Measurements from ENCODE around the gene SEMA4D.

Gene SEMA4D

DNA sequence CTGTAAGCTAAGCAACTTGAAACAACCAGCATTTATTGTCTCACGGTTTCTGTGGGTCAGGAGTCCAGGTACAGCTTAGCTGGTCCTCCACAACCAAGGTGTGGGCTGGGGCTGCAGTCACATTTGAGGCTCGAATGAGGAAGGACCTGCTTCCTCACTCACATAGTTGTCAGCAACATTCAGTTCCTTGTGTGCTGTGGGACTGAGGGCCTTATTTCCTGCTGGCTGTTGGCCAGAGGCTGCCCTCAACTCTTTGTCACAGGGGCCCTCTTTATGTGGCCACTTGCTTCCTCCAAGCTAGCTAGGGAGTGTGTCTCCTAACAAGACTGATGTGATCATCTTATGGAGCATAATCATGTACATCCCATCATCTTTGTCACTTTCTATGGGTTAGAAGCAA, 29.2 kb upstream of the SEMA4D start:
- DNase-seq, result peak; percentile 90

DNA sequence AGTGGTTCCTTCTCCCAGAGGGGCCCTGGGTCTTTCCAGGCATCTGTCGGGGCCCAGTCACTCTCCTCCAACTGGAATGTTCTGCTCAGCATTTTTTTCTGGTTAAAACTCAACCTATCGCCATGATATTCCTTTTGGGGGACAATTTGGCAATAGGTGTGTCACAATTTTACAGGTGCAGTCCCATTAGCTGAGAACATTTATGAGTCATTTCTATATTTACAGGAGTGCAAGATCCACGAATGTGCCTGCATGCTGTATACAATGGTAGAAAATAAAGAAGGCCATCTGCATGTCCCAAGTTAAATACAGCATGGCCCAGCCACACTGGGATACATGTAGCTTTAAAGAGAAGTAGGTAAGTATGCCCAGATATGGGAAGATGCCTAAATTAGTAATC, 28.8 kb upstream of the SEMA4D start:
- no peak for DNase-seq

DNA sequence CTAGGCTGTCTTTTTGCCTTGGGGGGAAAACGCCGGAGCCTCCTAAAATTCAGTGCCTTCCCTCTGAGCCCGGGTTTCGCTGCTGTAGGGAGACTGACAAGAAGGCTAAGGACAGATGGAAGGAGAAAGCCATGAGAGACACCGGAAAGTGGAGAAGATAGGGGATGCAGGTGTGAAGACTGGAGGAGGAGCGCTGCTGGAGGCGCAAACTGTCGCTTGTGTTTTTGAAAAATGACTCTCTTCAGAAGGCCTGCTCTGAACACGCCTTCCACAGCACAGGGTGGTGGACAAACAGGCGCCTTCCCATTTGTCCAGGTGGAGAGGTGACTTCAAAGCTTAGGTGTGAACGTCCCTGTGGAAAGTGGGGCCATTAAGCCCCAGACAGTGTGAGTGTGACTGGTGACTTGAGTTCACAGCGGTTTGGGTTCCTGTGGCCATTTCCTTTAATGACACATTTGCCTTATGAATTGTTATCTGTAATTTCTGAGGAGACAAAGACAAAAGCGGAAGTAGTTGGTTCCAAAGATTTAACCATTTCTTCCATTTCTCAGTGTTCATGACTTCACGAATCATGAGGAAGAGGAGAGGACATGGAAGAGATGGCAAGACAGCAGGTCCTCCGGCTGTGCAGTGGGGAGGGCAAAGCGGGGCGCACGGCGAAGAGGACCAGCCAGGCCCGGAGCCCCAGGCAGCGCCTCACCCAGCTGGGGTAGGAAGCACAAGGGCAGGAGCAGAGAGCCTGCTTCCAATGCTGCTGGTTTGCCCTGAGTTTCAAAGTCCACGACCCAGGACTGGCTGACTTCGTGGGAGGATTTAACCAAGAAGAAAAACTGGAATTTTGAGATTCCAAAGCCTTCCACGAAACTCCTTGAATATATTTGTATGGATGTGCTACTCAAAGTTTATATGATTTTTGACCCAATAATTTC, 27.8 kb upstream of the SEMA4D start:
- DNase-seq, result peak; percentile 81

DNA sequence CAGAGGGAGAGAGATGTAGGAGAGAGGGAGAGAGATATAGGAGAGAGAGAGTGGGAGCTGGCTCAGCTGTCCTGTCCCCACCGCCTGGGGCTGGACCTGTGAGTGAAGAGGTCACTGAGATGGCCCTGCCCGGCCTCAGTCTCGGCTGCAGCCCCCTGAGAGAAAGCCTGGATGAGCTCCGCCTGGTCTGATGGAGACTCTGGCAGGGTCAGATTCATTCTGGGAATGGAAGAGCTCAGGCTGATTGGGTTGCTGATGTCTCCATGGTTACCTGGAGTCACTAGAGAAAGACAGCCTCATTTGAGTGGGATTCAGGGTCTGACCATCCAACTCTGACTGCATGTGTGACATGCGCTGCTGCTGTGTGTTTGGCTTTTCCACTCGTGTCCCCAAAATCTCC, 27.1 kb upstream of the SEMA4D start:
- no peak for DNase-seq

DNA sequence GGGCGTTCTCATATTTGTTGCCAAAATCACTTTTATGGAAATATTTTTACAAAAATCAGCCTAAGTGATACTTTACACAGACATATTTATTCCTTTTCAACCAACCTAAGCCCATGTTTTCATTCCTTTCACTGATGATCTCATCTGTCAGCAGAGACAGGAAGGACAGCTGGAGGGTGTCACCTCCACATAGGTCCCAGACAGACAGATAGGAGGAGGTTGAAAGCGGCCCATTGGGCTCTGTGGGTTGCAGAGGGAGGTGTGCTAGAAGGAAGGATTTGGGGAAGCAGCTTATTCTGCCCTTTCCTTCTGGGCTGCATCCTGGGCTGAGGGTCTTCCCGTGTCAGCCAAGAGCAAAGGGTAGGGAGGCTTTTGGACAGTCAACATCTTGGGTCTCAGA, 26.0 kb upstream of the SEMA4D start:
- DNase-seq, result no peak

DNA sequence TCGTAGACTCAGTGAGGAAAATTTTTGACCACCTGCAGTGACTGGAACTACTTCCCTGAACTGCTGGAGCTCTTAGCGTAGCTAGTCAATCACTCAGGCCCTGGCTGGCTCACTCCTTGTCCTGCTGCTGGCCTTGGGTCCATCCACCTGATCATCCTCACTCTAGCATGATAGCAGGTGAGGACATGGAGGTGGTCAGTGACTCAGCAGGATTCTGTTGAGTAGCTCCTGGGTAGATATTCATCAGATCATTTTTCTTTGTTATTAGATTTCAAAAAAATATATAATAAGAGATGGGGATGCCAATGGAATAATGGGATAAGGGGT, 25.0 kb upstream of the SEMA4D start:
- no peak for DNase-seq

DNA sequence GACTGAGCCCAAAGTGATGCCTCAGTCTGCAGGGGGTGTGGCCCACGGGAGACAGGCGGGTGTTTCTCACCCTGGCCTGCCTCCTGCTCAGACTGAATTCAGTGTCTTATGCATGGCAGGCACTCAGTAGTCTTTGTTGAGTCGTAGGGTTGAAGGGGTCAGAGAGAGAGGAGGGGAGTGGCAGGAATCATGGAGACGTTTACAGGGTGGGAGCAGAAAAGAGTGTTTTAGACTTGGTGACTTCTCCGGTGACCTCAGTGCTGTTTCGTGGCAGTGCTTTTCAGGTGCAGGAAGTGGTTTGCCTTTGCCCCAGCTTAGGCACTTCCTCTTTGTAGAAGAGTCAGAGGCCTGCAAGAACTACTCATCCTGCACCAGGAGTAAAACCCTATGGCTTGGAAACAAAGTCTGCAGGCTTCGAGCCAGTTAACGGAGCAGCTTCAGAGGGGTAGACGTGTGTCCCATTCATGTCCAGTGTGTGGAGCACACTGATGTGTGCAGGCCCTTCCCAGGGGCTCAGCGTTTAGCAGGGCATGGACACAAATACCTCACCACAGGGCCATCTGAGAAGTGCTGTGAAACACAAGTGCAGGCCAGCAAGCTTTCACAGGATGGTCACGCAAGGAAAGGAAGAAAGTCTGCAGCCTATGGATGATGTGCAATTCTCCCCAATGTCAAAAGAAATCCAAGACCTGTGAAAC, 24.5 kb upstream of the SEMA4D start:
- DNase-seq, result peak; percentile 83

DNA sequence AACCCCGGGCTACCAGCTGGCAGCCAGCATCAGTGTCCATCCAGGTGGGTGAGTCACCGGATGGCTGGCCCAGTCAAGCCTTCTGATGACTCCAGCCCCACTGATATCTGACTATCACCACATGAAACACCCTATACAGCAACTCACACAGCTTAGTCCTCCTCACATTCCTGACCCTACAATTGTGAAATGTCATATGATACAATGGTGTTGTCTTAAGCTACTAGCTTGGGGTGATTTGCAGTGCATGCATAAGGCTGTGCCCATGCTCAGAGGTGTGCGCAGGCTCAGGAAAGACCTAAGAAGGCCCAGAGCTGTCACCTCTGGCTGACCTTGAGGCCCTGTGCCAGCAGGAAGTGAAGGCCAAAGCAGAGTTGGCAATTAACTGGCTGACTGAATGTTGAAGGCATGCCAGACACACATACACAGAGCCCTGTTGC, 21.5 kb upstream of the SEMA4D start:
- DNase-seq, result no peak

DNA sequence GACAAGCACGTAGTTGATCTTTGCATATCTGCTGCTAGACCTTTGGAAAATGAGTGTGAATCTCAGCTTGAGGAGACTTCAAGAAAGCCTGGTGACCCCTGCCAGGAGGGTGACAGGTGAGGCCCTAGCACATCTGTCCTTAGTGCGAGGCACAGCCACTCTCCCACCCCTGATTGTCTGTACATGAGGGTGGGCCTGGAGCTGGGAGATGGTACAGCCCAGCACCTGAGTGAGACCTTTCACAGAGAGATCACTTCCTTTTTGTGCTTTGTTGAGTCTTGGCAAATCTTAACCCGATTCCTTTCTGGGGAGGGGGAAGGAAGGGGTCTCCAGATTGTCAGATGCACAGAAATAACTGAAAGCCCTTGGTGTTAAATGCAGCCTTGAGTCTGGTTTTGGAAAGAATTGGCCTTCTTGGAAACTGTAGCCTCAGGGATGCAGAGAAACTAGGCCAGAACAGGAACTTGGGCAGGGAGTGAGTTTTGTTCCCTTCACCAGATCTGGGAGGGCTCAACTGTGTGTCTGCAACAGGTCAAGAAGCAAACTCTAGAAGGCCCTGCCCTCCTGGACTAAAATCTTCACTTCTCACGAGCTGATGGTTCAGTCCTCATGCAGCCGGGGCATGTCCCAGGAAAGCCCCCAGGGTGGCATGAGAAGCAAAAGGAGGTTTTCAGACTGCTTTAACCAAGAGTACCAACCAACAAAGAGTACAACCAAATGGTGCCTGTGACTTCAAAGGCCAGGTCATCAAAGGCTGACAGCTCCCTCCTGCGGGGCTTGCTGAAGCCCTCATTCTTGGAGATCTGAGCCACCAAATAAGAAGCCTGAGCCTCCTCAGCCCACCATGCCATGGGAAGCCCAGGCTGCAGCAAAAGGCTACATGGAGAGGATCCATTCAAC, 20.8 kb upstream of the SEMA4D start:
- DNase-seq, result no peak

DNA sequence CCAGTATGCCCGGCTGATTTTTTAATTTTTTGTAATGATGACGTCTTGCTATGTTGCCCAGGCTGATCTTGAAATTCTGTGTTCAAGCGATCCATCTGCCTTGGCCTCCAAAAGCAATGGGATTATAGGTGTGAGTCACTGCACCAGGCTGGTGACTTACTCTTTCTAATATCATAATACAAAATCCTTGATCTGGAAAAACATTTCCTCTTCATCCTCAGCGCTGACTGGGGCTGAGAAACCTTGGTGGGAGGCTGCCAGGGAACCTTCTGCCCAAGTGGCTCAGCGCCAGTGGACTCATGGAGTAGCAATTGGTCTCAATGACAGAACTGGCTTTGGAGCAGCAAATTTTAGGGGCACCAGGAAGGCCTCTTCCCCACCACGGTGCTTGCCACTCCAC, 17.5 kb upstream of the SEMA4D start:
- DNase-seq, result no peak

DNA sequence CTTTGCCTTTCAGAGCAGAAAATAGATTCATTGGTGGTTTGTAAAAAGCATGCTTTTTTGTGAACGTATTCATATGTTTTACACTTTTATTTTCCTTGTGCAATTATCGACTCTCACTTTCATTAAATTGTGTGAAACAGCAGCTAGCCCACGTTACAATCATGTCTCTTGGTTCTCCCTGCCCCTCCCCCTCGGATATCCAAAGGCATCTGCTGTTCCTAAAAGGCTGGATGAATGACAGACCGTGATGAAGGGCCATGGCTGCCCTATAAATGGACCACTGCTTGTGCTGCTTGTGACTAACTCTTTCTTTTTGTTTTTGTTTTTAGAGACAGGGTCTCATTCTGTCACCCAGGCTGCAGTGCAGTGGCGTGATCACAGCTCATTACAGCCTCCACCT, 17.0 kb upstream of the SEMA4D start:
- DNase-seq, result no peak

DNA sequence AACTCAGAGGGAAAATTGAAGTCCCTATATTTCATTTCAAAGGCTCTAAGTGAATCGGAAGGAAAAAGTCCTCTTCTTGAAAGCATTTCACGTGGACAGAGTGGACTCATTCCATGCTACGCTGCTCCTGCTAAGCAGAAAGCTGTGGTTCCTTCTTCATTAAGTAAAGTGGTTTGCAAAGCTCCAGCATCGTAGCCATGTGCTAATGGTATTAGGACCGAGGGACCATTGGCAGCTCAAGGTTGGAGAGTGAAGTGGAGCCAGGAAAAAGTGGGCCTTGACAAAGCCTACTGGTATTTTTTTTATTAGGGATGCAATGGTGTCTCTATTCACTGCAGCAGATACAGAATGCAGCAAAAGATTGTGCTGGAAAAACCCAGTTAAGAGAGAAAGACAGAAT, 16.4 kb upstream of the SEMA4D start:
- no peak for DNase-seq

DNA sequence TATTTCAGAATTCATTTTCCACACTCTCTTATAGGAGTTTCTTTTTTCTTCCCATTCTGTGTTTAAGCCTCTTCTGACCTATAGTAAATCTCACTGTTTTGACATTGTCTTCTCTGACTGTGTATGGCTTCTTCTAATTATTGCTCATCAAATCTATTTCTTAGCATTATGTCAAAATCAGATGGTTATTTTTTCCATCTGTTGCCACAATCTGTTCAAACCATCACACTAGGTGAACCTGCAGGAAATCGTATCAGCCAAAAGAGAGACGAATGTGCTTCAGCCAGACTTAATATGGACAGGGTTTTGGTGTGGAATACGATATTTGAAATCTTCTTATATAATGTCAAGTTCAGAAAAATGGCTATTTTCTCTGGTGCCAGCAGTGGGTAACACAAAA, 15.9 kb upstream of the SEMA4D start:
- no peak for DNase-seq

DNA sequence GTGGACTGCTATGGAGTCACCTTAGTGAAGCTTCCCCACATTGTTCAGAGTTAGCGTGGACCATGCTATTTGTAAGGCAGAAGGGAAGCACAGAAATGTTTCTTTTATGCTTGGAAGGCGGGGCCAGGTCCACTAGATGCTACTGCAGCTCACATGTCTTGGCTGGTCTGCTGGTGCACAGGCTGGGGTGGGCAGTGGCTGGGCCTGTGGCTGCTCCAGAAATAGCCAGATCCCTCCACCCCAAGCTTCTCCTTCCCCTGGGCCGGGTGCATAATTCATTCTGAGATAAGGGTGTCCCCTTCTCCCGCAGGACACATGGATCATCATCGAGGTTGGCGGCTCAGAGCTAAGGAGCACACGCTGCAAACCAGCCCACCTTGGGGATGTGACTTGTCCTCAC, 14.5 kb upstream of the SEMA4D start:
- DNase-seq, result no peak

DNA sequence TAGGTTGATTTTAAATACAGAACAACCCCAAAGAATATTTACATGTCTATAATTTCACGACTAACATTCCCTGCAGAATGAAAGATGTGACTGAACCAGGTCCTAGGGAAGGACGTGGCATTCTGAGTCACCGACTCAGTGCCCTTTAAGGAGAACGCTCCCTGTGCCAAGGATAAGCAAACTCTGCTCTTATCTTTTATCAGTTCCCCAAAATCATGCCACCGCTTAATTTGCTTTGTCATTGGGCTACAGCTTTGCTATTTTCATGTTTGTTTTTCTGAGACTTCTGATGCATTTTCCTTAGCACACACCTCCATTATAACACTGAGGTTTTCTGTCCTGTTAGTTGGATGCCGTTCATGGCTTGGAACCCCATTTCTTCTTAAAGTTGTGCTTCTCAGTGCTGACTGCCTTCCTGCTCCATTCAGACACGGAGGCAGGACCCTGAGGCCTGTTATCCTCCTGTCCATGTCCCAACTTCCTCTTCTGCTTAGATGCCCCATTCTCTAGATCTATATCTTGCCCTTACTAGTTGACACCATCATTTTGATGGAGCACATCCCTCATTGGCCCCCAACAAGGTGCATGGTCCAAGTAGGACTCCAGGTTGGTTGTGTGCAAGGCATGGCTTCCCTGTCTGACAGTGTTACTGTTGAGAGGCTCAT, 11.2 kb upstream of the SEMA4D start:
- no peak for DNase-seq

DNA sequence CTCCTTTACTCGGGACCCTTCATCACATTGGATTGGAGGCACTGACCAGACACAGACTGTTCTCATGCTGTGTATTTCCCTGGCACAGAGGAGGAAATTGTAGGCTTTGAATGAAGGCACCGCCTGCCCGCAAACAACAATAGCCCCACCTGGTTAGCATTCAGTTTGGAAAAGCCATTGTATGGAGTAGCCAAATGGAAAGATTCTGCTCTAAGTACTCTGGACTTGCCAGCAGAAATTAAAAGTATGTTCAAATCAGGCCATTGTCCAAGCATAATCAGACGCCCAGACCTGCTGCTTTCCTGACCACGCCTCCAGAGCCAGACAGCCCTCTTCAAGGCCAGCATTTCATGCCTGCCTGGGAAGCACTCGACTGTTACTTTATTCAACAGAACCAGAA, 8.0 kb upstream of the SEMA4D start:
- DNase-seq, result no peak

DNA sequence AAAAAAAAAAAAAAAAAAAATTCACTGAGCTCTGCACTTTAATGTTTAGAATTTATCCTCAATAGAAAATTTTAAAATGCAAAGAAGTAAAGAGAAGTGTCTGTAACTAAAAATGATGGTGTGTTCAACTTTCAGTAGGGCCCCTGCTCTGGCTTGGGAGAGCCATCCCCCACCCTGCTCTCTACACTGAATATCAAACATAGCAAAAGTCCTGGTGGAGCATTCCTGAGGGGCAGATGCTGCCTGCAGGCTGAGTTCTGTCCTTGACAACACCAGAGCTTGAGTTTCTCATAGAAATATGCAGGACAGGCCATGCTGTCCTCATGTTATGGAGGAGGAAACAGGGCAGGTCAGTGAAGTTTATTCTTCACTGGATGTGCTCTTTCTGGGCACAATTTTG, 7.1 kb upstream of the SEMA4D start:
- DNase-seq, result no peak

DNA sequence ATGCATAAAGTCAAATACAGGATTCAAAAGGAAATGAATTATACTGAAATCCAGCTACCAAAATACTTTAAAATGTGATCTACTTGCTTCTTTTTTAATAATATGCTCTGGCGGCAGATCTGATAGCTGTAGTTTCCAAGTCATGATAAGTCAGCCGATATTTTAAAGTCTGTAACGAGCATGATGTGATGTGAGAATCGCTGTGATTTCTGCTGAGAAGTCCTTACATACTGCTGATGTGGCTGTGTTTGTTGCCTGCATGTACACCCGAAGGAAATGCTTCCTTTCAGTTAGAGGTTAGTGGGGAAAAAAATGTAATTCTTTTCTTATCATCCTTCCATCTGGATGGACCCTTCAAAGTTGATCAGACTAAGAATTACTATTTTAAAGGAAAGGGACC, 4.8 kb upstream of the SEMA4D start:
- DNase-seq, result no peak

DNA sequence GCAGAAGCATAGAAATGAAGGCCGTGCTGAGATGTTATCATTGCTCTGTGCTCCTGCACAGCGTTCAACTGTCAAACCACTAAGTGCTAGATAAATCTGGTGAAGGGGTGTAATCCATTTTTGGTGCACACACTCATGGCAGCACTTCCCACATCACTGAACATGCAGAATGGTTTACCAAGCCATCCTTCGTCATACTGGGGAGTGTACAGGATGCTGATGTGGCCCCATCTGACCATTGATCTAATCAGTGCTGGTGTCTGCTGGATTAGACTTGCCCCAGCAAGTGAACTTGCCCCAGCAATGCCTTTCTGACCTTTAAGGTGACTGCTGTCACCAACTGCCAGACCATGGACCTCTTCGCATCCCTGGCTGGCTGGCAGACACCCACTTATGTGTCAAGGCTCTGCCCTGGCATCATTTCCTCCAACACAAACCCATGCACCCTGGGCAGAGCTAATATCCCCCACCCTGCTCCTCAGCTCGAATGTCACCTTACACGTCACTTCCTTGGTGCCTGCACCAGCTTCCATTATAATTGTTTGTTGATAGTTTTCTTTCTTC, 4.2 kb upstream of the SEMA4D start:
- no peak for DNase-seq

DNA sequence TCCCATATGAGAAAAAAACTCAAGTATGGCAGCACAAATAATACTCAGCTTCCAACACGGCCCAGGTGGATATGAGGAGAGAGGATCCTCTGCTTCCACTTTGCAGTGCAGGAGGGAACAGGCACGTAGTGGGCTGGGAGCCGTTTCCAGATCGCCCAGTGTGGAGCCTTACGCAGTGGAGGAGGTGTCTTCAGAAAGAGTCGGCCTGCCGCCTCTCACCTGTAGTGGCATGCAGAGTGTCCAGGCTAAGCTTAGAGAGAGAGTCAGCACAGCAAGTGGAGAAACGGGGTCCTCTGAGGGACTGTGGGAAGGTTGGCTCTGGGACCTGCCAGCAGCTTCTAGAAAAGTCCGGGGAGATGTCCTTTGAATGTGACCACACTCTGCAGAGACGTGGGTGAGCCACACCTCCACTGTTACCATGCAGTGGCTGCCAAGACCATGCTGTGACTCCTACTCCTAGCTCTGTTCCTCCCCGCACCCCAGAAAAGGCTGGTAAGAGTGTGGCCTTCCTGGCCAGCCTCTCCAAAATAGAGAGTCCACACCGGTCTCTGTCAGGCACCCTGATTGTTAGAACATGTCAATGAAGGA, 3.5 kb upstream of the SEMA4D start:
- no peak for DNase-seq

DNA sequence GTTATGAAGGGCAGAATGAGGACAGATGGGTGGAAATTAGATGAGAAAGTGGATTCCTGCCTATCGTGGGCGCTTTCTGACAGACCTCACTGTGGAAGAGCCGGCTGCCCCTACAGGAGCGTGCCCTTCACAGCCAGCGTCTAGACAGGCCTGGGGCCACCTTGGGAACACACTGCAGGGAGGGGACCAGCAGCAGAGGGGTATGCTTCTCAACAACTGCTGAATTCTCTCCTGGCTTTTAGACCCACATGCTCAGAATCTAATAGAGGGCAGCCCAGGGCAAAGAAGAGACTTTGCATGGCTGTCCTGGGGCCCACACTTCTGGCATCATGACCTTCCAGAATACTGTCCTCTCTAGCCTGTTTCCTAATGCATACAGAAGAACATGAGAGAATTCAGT, 2.1 kb upstream of the SEMA4D start:
- DNase-seq, result no peak

DNA sequence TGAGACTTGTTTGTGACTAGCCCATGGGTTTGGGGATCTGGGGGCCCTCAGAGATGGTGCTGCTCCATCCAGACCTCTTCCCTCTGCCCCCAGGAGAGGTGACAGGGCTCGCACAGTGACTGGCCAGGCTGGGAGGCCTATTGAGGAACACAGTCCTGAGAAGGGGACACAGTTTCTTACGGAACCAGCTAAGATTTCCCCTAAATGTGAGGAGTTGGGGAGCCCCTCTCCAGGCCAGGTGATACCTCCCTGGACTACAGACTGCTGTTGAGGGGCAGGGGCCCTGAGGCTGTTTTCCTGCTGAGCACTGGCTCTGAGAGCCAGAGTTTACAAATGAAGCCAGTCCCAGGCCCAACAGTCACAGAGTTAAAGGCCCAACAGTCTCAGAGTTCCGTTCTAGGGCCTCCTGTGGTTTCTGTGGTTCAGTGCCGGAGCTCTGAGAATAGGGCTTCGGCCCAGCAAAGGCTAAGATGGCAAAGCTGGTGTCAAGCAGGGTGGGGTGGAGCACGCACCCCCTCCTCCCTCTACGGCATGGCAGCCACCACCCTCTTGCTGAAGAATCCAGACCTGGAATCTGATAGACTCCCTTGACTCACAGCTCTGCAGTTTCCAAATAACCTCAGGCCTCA, 1.1 kb upstream of the SEMA4D start:
- no peak for DNase-seq
